A549 (cell line): ENCODE measurements around the gene SRMS. TPM values are rescaled to one million over a fixed set of nuclear protein-coding genes. Genes with fewer than 3 reads are reported as not detected.

Experiments
- ATAC-seq, 2 experiments: fragments of 200-7000 bp in 1 of 2; fragments of >200 bp in 1 of 2; cut with Nextera tagmentation in 1 of 2; cut with Tn5 transposase in 1 of 2; 3 replicates each; pipeline versions ENCODE4 v1.8.0 to v1.9.1; 2018 to 2020; ENCODE audit warnings: mild to moderate bottlenecking in 1 of 2, moderate library complexity in 1 of 2
- CTCF ChIA-PET: fragments of 300-600 bp; sonication (Branson Sonifier 250); formaldehyde crosslinking; extraction: SDS; loops from one replicate; lab custom pipeline; 2021; ENCODE audit warnings: antibody characterized with exemption, inconsistent platforms; lab: Yijun Ruan, JAX
- POLR2A ChIA-PET: fragments of 350-600 bp; formaldehyde crosslinking; extraction: SDS; loops from one replicate; lab custom pipeline; 2021; ENCODE audit warnings: antibody characterized with exemption, inconsistent platforms; lab: Yijun Ruan, JAX
- DNase-seq, 2 experiments: peaks; one replicate each; pipeline versions ENCODE4 v3.0.0 to v3.0.0-alpha.2; 2011 to 2016; ENCODE audit warnings: low read depth in 1 of 2, low spot score in 1 of 2
- FAIRE-seq: peaks from 2 replicates; lab custom pipeline; 2011; peaks lifted over from hg19 to GRCh38; lab: Jason Lieb, UNC
- H3K27ac ChIP-seq, 2 experiments: fragments of >200 bp; sonication (Bioruptor Twin); formaldehyde crosslinking; 3 replicates each; pipeline ENCODE4 v1.5.1; 2016 to 2017
- H3K4me1 ChIP-seq: fragments of >200 bp; sonication (Bioruptor Twin); formaldehyde crosslinking; 3 replicates; pipeline ENCODE4 v1.6.1; 2016
- H3K4me2 ChIP-seq: fragments of >200 bp; sonication (Bioruptor Twin); formaldehyde crosslinking; 3 replicates; pipeline ENCODE4 v1.6.1; 2016
- H3K4me3 ChIP-seq: fragments of >200 bp; sonication (Bioruptor Twin); formaldehyde crosslinking; 3 replicates; pipeline ENCODE4 v1.5.1; 2016
- H3K9me3 ChIP-seq: fragments of >200 bp; sonication (Bioruptor Twin); formaldehyde crosslinking; 3 replicates; pipeline ENCODE4 v1.6.1; 2016
- ATOH8 ChIP-seq: fragments of 250-450 bp; sonication (Bioruptor Pico); IDR thresholded peaks from 2 replicates; pipeline ENCODE4 v1.5.0; 2020; ENCODE audit warnings: low read depth, mild to moderate bottlenecking, moderate library complexity
- BHLHE40 ChIP-seq: IDR thresholded peaks from 2 replicates; pipeline ENCODE4 v1.6.1; 2012; ENCODE audit warnings: low read depth, low read length, inconsistent platforms
- E2F6 ChIP-seq: IDR thresholded peaks from 2 replicates; pipeline ENCODE4 v1.6.1; 2012; ENCODE audit warnings: low read depth, borderline replicate concordance
- EHF ChIP-seq: fragments of 250-450 bp; sonication (Bioruptor Pico); IDR thresholded peaks from 2 replicates; pipeline ENCODE4 v1.5.0; 2020; ENCODE audit warnings: mild to moderate bottlenecking
- EP300 ChIP-seq, 2 experiments: fragments of >200 bp; sonication (Bioruptor Twin); formaldehyde crosslinking; IDR thresholded peaks; 2 replicates in 1 of 2; 3 replicates in 1 of 2; pipeline ENCODE4 v1.6.1; 2016 to 2017
- HDAC2 ChIP-seq: fragments of 200-600 bp; sonication (generic); IDR thresholded peaks from 2 replicates; pipeline ENCODE4 v1.6.1; 2016
- HMGXB4 ChIP-seq: fragments of 250-450 bp; sonication (Bioruptor Pico); IDR thresholded peaks from 2 replicates; pipeline ENCODE4 v1.5.0; 2021; ENCODE audit warnings: mild to moderate bottlenecking, moderate library complexity, borderline replicate concordance
- HOXA7 ChIP-seq: fragments of 250-450 bp; sonication (Bioruptor Pico); IDR thresholded peaks from 2 replicates; pipeline ENCODE4 v1.5.0; 2020; ENCODE audit warnings: mild to moderate bottlenecking, moderate library complexity
- HOXB5 ChIP-seq: fragments of 250-450 bp; sonication (Bioruptor Pico); IDR thresholded peaks from 2 replicates; pipeline ENCODE4 v1.5.0; 2020; ENCODE audit warnings: mild to moderate bottlenecking, moderate library complexity
- JUNB ChIP-seq: fragments of >200 bp; sonication (Bioruptor Twin); formaldehyde crosslinking; IDR thresholded peaks from 2 replicates; pipeline ENCODE4 v1.6.1; 2016
- KDM1A ChIP-seq: fragments of 200-600 bp; sonication (generic); IDR thresholded peaks from 2 replicates; pipeline ENCODE4 v1.6.1; 2016; ENCODE audit warnings: low read depth, mild to moderate bottlenecking
- KDM5A ChIP-seq: fragments of 200-600 bp; sonication (generic); IDR thresholded peaks from 2 replicates; pipeline ENCODE4 v1.6.1; 2016; ENCODE audit warnings: antibody characterized with exemption, mild to moderate bottlenecking
- NFE2L2 ChIP-seq: fragments of 150-350 bp; conservative IDR thresholded peaks from 2 replicates; pipeline ENCODE4 v1.6.1; 2014; ENCODE audit warnings: low read length
- NPAS2 ChIP-seq: fragments of 250-450 bp; sonication (Bioruptor Pico); IDR thresholded peaks from 2 replicates; pipeline ENCODE4 v1.8.0; 2022; ENCODE audit warnings: mild to moderate bottlenecking, moderate library complexity, borderline replicate concordance
- PHF8 ChIP-seq: fragments of 200-600 bp; sonication (generic); IDR thresholded peaks from 2 replicates; pipeline ENCODE4 v1.6.1; 2016; ENCODE audit warnings: low read depth, mild to moderate bottlenecking, antibody characterized with exemption, moderate library complexity, borderline replicate concordance
- POLR2A ChIP-seq: IDR thresholded peaks from 2 replicates; pipeline ENCODE4 v1.6.1; 2012; ENCODE audit warnings: mild to moderate bottlenecking, low read length
- POLR2AphosphoS2 ChIP-seq: conservative IDR thresholded peaks from 2 replicates; pipeline ENCODE4 v1.6.1; 2012; ENCODE audit warnings: low read length, improper control_type of control experiment, inconsistent platforms
- RFX5 ChIP-seq: fragments of 450-650 bp; IDR thresholded peaks from 2 replicates; pipeline ENCODE4 v1.7.1; 2014; ENCODE audit warnings: antibody characterized with exemption, mild to moderate bottlenecking, moderate library complexity
- TFCP2L1 ChIP-seq: fragments of 250-450 bp; sonication (Bioruptor Pico); IDR thresholded peaks from 2 replicates; pipeline ENCODE4 v1.5.0; 2021; ENCODE audit warnings: mild to moderate bottlenecking
- TP53 ChIP-seq: fragments of 250-450 bp; sonication (Bioruptor Pico); IDR thresholded peaks from 2 replicates; pipeline ENCODE4 v1.5.0; 2021; ENCODE audit warnings: mild to moderate bottlenecking, moderate library complexity
- ZFP36 ChIP-seq: fragments of 450-650 bp; IDR thresholded peaks from 2 replicates; pipeline ENCODE4 v1.6.1; 2014; ENCODE audit warnings: borderline replicate concordance; ENCODE audit not compliant: partially characterized antibody
- ZSCAN20 ChIP-seq: fragments of 250-450 bp; sonication (Bioruptor Pico); IDR thresholded peaks from 2 replicates; pipeline ENCODE4 v1.8.0; 2022; ENCODE audit warnings: mild to moderate bottlenecking, moderate library complexity
- WGBS: methylation state at CpG from one replicate; pipeline ENCODE4 v1.1.6; 2017; ENCODE audit errors: missing lambda C conversion rate; 5-methylcytosine and 5-hydroxymethylcytosine counted together
- polyA plus RNA-seq, 4 experiments: library from polyadenylated mRNA; depleted of rRNA in 3 of 4; stranded (reverse); fragments of >200 nt; fragmentation: RNase III in 1 of 4; extraction: RNeasy Plus Mini Kit Qiagen cat#74134 plus additional on column Dnase treatment in 1 of 4; gene quantifications; 2 replicates in 3 of 4; 3 replicates in 1 of 4; pipeline ENCODE4 v1.2.3, GENCODE V29; 2011 to 2017

SRMS gene
- polyA plus RNA-seq, 2 of the 4 experiments (the other 2 are of a cell fraction) = not detected

DNA sequence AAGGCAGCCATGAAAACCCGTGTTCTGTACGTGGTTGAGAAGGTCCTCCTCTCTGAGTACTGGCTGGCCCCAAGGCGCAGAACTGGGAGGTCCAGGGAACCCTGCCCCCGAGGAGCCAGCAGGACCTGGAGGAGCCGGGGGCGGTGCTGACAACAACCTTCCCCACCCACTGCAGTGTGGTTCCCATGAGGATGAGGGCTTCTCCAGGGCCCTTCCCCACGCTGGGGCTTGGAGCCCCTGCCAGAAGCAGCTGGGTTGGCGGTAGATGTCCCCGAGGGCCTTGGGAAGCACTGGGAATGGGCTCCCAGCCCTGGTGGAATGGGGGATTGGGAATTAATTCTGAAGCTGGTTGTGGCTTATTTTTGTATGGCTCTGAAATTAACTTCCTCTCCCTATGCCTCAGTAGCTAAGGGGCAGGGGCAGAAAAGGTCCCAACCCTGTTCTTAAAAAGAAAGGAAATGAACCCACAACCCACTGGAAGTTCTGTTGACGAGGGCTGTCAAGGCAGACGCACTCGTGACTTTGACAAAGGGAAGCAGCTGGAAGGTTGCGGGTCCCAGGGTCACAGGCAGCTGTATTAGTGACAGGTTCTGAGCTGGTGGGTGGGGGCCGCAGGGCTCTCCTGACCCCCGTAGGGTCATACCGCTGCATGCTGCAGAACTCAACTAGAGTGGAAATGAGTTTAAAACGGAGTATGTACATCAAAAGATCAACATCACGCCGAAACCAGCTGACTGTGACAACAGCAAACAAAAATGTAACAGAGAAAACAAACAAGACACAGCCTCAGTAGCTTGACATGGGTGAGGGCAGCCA, 40.4 kb upstream of the SRMS start:
- CTCF ChIA-PET = interaction anchor here (1.4 kb wide), 1 partner anchor 50 kb away, joined by 4 read pairs; the partner anchor contains the start of gene PTK6

GRCh38 chr20:63587256-63587655, 39.7 kb upstream of the SRMS start:
- ChIA-PET POLR2A (no interaction called here), CTCF (interaction anchor here (1.4 kb wide), 1 partner anchor 50 kb away, joined by 4 read pairs; the partner anchor contains the start of gene PTK6)
- H3K4me1 ChIP-seq = no peaks in the 10 kb centered on the region
- no peak for FAIRE-seq
- DNase-seq = no peak
- no peak overlapping the region for H3K4me2 ChIP-seq
- no peak overlapping the region for H3K27ac ChIP-seq
- 85% methylated on average over 12 of the region's 12 CpGs for WGBS
- ATAC-seq = no peak
- no peaks in the 10 kb centered on the region for H3K9me3 ChIP-seq
- TF ChIP-seq POLR2A (no peak), TFCP2L1 (no peak), HMGXB4 (CRISPR knock-in tag) (no peak), RFX5 (no peak), ZFP36 (no peak), HDAC2 (no peak), POLR2AphosphoS2 (no peak), KDM1A (no peak), HOXA7 (no peak), ATOH8 (CRISPR knock-in tag) (no peak), KDM5A (no peak)
- H3K4me3 ChIP-seq = no peak overlapping the region

More for the DNA sequence above, 40.4 kb upstream of the SRMS start:
- TF ChIP-seq RFX5 (no peak), EP300 (IDR thresholded peaks at IDR 0.05) (no peak), PHF8 (no peak), ZSCAN20 (CRISPR knock-in tag) (no peak), TP53 (CRISPR knock-in tag) (no peak), HMGXB4 (CRISPR knock-in tag) (no peak), JUNB (no peak), NFE2L2 (no peak), NPAS2 (CRISPR knock-in tag) (no peak), BHLHE40 (no peak), HOXB5 (no peak), EHF (no peak), E2F6 (no peak), POLR2A (no peak)
- Histone ChIP-seq H3K9me3 (no peaks in the 10 kb centered on the region), H3K4me2 (no peak overlapping the region), H3K4me1 (no peaks in the 10 kb centered on the region), H3K4me3 (no peak overlapping the region), H3K27ac (no peak overlapping the region)
- no peak for FAIRE-seq
- POLR2A ChIA-PET = no interaction called here
- 71% methylated on average over 19 of the region's 19 CpGs for WGBS
- DNase-seq = no peak
- ATAC-seq = no peak
